ENCODE results near the gene PLA2R1.

PLA2R1 gene

DNA sequence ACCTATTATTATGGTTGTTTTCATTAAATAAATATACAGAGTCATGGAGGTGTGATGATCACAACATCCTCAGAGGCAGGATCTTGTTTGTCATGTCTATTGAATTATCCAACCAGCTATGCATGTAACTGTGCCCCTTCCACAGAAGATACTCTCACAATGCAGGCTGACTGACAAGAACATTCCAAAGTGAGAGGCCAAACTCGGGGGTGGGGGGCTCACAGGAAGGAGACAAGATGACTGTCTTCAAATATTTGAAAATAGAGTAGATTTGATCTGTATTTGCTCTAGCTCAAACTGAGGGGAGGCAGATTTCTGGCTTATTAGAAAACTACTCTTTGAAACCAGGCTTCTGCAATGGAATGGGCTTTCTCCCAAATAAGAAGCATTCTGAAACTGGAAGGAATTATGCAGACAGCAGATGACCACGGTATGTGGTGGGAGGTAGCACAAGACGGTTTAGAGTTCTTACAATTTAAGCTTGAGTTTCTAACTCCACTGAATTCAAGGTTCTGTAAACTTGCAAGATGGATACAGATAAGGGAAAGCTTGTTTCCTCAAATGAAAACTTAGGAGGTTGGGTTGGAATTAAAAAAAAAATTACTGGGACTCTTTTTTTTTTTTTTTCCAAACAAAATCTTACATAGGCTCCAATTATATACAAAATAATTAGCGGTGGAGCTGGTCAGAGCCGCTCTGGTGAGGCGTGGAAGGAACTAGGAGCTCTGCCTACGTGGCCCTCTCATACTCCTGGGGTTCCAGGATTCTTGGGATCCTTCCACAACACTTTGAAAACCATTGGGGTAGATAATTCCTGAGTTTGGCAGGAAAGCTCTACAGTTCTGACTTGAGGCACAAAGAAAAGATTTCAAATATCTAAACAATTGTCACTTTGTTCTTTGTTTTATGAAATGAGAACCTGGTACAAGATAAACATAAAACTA is 79.3 kb downstream of the PLA2R1 start:
- Histone ChIP-seq H3K4me3 (ENCODE audit: low read depth, low read length) (no peak overlapping the region), H3K27ac (ENCODE audit: extremely low read depth, low read depth, low read length) (no peak overlapping the region), H3K9me3 (ENCODE audit: control insufficient read depth, insufficient read depth, low read depth, low read length) (no peaks in the 10 kb centered on the region), H3K36me3 (ENCODE audit: control insufficient read depth in 2 of 2, insufficient read depth in 1 of 2, low read length in 2 of 2) (no peaks in the 10 kb centered on the region), H3K4me1 (ENCODE audit: control insufficient read depth, insufficient read depth, low read length) (peaks cover 4% of the 10 kb centered on the region; the same call in 1 of the 2 replicates)
- ChIA-PET CTCF (interaction anchor here (0.6 to 3.0 kb wide), 4 partner anchors 11 to 177 kb away, joined by 3 to 9 read pairs (median 6); no protein-coding TSS in a partner anchor), POLR2A (no interaction called here)
- no peak for TF ChIP-seq HOXD13 (CRISPR knock-in tag; IDR thresholded peaks at IDR 0.05; ENCODE audit: borderline replicate concordance)

DNA sequence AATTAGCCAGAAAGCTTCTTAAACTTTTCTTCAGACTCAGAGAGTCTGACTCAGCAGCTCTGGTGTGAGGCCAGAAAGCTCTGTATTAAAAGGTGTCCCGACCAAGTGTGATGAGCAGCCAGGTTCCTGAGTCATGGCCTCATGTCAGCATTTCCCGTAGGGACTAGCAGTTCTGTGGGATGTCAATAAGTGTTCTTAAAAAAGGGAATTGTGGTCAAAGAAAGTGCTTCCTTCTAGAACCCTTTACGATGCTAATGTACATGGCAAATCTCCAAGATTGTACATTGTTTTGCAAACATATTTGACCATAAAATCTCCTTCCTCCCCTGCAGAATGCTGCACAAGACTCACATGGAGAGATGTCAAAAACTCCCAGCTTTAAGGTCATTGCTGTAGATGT is 80.1 kb downstream of the PLA2R1 start:
- TF ChIP-seq KLF8 (tag by site-specific recombination; IDR thresholded peaks at IDR 0.05) = no peak
- TF ChIP-seq ZNF792 (tag by site-specific recombination; IDR thresholded peaks at IDR 0.05) = no peak
- no peak for TF ChIP-seq ZNF785 (tag by site-specific recombination; IDR thresholded peaks at IDR 0.05)
- TF ChIP-seq ZNF426 (tag by site-specific recombination; IDR thresholded peaks at IDR 0.05) = no peak
- TF ChIP-seq ZNF37A (tag by site-specific recombination; IDR thresholded peaks at IDR 0.05) = no peak
- TF ChIP-seq ZNF394 (tag by site-specific recombination; IDR thresholded peaks at IDR 0.05; ENCODE audit: borderline replicate concordance) = no peak
- TF ChIP-seq, protein P1, sequence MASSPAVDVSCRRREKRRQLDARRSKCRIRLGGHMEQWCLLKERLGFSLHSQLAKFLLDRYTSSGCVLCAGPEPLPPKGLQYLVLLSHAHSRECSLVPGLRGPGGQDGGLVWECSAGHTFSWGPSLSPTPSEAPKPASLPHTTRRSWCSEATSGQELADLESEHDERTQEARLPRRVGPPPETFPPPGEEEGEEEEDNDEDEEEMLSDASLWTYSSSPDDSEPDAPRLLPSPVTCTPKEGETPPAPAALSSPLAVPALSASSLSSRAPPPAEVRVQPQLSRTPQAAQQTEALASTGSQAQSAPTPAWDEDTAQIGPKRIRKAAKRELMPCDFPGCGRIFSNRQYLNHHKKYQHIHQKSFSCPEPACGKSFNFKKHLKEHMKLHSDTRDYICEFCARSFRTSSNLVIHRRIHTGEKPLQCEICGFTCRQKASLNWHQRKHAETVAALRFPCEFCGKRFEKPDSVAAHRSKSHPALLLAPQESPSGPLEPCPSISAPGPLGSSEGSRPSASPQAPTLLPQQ (tag by site-specific recombination; IDR thresholded peaks at IDR 0.05) = no peak
- TF ChIP-seq ZNF433 (tag by site-specific recombination; IDR thresholded peaks at IDR 0.05; ENCODE audit: low read depth) = no peak
- TF ChIP-seq, protein P2, sequence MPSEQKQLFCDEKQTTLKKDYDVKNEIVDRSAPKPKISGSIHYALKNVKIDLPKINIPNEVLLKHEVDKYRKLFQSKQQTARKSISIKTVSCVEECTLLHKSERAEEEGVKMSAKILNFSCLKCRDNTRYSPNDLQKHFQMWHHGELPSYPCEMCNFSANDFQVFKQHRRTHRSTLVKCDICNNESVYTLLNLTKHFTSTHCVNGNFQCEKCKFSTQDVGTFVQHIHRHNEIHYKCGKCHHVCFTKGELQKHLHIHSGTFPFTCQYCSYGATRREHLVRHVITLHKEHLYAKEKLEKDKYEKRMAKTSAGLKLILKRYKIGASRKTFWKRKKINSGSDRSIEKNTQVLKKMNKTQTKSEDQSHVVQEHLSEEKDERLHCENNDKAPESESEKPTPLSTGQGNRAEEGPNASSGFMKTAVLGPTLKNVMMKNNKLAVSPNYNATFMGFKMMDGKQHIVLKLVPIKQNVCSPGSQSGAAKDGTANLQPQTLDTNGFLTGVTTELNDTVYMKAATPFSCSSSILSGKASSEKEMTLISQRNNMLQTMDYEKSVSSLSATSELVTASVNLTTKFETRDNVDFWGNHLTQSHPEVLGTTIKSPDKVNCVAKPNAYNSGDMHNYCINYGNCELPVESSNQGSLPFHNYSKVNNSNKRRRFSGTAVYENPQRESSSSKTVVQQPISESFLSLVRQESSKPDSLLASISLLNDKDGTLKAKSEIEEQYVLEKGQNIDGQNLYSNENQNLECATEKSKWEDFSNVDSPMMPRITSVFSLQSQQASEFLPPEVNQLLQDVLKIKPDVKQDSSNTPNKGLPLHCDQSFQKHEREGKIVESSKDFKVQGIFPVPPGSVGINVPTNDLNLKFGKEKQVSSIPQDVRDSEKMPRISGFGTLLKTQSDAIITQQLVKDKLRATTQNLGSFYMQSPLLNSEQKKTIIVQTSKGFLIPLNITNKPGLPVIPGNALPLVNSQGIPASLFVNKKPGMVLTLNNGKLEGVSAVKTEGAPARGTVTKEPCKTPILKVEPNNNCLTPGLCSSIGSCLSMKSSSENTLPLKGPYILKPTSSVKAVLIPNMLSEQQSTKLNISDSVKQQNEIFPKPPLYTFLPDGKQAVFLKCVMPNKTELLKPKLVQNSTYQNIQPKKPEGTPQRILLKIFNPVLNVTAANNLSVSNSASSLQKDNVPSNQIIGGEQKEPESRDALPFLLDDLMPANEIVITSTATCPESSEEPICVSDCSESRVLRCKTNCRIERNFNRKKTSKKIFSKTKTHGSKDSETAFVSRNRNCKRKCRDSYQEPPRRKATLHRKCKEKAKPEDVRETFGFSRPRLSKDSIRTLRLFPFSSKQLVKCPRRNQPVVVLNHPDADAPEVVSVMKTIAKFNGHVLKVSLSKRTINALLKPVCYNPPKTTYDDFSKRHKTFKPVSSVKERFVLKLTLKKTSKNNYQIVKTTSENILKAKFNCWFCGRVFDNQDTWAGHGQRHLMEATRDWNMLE (tag by site-specific recombination; conservative IDR thresholded peaks at IDR 0.05; ENCODE audit: low read depth) = no peak
- TF ChIP-seq SCRT2 (tag by site-specific recombination; IDR thresholded peaks at IDR 0.05) = no peak
- H3K4me1 ChIP-seq (ENCODE audit: control insufficient read depth, insufficient read depth, low read length) = peaks cover 4% of the 10 kb centered on the region; the same call in 1 of the 2 replicates
- H3K4me3 ChIP-seq (ENCODE audit: low read depth, low read length) = no peak overlapping the region
- H3K9me3 ChIP-seq (ENCODE audit: control insufficient read depth, insufficient read depth, low read depth, low read length) = no peaks in the 10 kb centered on the region
- no peaks in the 10 kb centered on the region for H3K36me3 ChIP-seq (ENCODE audit: control insufficient read depth in 2 of 2, insufficient read depth in 1 of 2, low read length in 2 of 2)
- H3K27ac ChIP-seq (ENCODE audit: extremely low read depth, low read depth, low read length) = no peak overlapping the region
- ChIA-PET CTCF (interaction anchor here (2.0 to 3.0 kb wide), 2 partner anchors 14 to 176 kb away, joined by 8 to 9 read pairs; no protein-coding TSS in a partner anchor), POLR2A (no interaction called here)

DNA sequence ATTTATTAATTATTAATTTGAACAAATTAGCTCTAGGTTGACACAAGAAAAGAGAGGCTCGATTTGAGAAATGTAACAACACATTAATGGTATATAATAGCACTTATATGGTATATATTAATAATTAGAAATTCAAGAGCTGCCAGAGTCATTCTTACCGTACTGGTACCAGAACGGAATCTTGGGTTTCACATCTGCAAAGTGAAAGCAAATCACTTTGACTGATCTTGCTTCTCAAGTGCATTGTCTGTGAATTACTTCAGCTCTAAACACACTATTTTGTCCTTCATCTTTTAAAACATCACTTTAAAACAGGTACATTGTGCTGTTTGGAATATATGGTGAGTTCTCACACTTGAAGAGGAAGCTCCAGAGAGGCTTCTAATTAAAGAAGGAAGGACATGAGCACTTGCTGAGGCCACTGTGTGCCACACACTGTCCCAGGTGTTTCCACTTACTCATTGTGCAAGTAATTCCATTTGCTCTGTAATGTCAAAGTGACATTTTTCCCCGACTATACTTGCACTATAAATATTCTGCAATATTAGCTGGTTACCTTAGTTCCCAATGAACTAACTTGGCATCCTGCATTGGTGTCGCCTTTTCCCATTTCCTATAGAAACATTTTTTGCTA is 85.8 kb downstream of the PLA2R1 start:
- CTCF ChIA-PET = interaction anchor here (0.7 to 1.1 kb wide), 2 partner anchors 9 to 548 kb away, joined by 3 to 4 read pairs; no protein-coding TSS in a partner anchor
- Histone ChIP-seq H3K4me3 (ENCODE audit: low read depth, low read length) (no peak overlapping the region), H3K27ac (ENCODE audit: extremely low read depth, low read depth, low read length) (no peak overlapping the region)

More for the DNA sequence above, 85.8 kb downstream of the PLA2R1 start:
- TF ChIP-seq ZNF664 (tag by site-specific recombination; IDR thresholded peaks at IDR 0.05) = no peak
- TF ChIP-seq ZNF37A (tag by site-specific recombination; IDR thresholded peaks at IDR 0.05) = no peak
- no peak for TF ChIP-seq ZNF292 (tag by site-specific recombination; IDR thresholded peaks at IDR 0.05; ENCODE audit: borderline replicate concordance, low read depth)
- no peak for TF ChIP-seq ZNF223 (tag by site-specific recombination; IDR thresholded peaks at IDR 0.05)
- no peak for TF ChIP-seq ZNF654 (tag by site-specific recombination; IDR thresholded peaks at IDR 0.05; ENCODE audit: low read depth)
- TF ChIP-seq SALL2 (tag by site-specific recombination; IDR thresholded peaks at IDR 0.05; ENCODE audit: borderline replicate concordance) = no peak
- TF ChIP-seq, protein P3, sequence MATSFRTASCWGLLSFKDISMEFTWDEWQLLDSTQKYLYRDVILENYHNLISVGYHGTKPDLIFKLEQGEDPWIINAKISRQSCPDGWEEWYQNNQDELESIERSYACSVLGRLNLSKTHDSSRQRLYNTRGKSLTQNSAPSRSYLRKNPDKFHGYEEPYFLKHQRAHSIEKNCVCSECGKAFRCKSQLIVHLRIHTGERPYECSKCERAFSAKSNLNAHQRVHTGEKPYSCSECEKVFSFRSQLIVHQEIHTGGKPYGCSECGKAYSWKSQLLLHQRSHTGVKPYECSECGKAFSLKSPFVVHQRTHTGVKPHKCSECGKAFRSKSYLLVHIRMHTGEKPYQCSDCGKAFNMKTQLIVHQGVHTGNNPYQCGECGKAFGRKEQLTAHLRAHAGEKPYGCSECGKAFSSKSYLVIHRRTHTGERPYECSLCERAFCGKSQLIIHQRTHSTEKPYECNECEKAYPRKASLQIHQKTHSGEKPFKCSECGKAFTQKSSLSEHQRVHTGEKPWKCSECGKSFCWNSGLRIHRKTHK (tag by site-specific recombination; IDR thresholded peaks at IDR 0.05) = no peak
- no peak for TF ChIP-seq ZNF16 (tag by site-specific recombination; IDR thresholded peaks at IDR 0.05; ENCODE audit: low read depth)
- TF ChIP-seq ZFP37 (tag by site-specific recombination; IDR thresholded peaks at IDR 0.05) = no peak
- TF ChIP-seq ZNF239 (tag by site-specific recombination; IDR thresholded peaks at IDR 0.05) = no peak
- H3K36me3 ChIP-seq (ENCODE audit: control insufficient read depth in 2 of 2, insufficient read depth in 1 of 2, low read length in 2 of 2) = no peaks in the 10 kb centered on the region
- POLR2A ChIA-PET = no interaction called here
- H3K9me3 ChIP-seq (ENCODE audit: control insufficient read depth, insufficient read depth, low read depth, low read length) = no peaks in the 10 kb centered on the region
- no peaks in the 10 kb centered on the region for H3K4me1 ChIP-seq (ENCODE audit: control insufficient read depth, insufficient read depth, low read length)
